BJ (cell line): ENCODE results near the gene COL4A6. TPM values are rescaled to one million over a fixed set of nuclear protein-coding genes. Genes with fewer than 3 reads are reported as not detected.
"Not testable (repeated sequence)": the region's sequence is repeated elsewhere in the genome, so short reads cannot be mapped to it uniquely, and the experiment has no call there.

ENCODE experiments used
- CTCF ChIA-PET: fragments of 350-600 bp; formaldehyde crosslinking; extraction: SDS; loops from one replicate; lab custom pipeline; 2021; ENCODE audit warnings: antibody characterized with exemption, inconsistent platforms; lab: Yijun Ruan, JAX
- POLR2A ChIA-PET: fragments of 300-600 bp; sonication (Branson Sonifier 250); formaldehyde crosslinking; extraction: SDS; loops from one replicate; lab custom pipeline; 2021; ENCODE audit warnings: antibody characterized with exemption; lab: Charles Lee
- DNase-seq: peaks from one replicate; pipeline ENCODE4 v3.0.0-alpha.2; 2011; ENCODE audit warnings: low read depth
- H3K27me3 ChIP-seq: 2 replicates; pipeline ENCODE4 v1.6.0; 2011; ENCODE audit warnings: low read length; ENCODE audit not compliant: control insufficient read depth, insufficient read depth
- H3K36me3 ChIP-seq: 2 replicates; pipeline ENCODE4 v1.5.1; 2011; ENCODE audit warnings: low read length; ENCODE audit not compliant: control insufficient read depth, insufficient read depth
- H3K4me3 ChIP-seq: 2 replicates; pipeline ENCODE4 v1.5.1; 2011; ENCODE audit warnings: low read depth, mild to moderate bottlenecking, control low read depth, low read length
- polyA plus RNA-seq: library from polyadenylated mRNA; depleted of rRNA; stranded (reverse); fragments of >200 nt; gene quantifications from 2 replicates; pipeline ENCODE4 v1.2.3, GENCODE V29; 2011
- TF ChIP-seq, protein P1 (sequence below): IDR thresholded peaks from 2 replicates; pipeline ENCODE4 v1.5.1; 2011; ENCODE audit warnings: low read depth, mild to moderate bottlenecking, control low read depth, inconsistent platforms, low read length, moderate library complexity; ENCODE audit not compliant: insufficient read depth

The COL4A6 gene
- polyA plus RNA-seq, 1 experiment, result 0.09 TPM

DNA sequence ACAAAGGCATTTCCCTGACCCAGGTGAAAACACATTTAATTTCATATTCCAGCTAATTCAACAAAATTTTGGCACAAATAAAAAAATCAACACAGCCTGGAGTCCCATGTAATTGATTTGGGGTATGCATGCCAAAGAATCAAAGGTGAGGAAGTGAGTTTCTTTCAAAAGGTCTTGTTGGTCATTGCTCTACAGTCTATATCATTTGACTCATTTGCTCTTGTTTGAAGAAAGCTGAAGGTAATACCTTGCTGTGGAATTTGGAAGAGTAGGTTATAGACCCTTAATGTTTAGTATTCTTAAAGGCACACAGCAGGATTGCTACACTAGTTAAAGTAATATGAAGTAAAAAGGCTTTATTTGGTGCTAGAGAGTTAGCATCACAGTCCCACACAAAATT lies 25.4 kb downstream of the COL4A6 start:
- ChIA-PET CTCF (no interaction called here), POLR2A (no interaction called here)
- no peak for DNase-seq
- H3K36me3 ChIP-seq, result no peaks in the 10 kb centered on the region
- H3K4me3 ChIP-seq, result no peak overlapping the region
- TF ChIP-seq, protein P1, sequence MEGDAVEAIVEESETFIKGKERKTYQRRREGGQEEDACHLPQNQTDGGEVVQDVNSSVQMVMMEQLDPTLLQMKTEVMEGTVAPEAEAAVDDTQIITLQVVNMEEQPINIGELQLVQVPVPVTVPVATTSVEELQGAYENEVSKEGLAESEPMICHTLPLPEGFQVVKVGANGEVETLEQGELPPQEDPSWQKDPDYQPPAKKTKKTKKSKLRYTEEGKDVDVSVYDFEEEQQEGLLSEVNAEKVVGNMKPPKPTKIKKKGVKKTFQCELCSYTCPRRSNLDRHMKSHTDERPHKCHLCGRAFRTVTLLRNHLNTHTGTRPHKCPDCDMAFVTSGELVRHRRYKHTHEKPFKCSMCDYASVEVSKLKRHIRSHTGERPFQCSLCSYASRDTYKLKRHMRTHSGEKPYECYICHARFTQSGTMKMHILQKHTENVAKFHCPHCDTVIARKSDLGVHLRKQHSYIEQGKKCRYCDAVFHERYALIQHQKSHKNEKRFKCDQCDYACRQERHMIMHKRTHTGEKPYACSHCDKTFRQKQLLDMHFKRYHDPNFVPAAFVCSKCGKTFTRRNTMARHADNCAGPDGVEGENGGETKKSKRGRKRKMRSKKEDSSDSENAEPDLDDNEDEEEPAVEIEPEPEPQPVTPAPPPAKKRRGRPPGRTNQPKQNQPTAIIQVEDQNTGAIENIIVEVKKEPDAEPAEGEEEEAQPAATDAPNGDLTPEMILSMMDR, result no peak
- no peaks in the 10 kb centered on the region for H3K27me3 ChIP-seq

DNA sequence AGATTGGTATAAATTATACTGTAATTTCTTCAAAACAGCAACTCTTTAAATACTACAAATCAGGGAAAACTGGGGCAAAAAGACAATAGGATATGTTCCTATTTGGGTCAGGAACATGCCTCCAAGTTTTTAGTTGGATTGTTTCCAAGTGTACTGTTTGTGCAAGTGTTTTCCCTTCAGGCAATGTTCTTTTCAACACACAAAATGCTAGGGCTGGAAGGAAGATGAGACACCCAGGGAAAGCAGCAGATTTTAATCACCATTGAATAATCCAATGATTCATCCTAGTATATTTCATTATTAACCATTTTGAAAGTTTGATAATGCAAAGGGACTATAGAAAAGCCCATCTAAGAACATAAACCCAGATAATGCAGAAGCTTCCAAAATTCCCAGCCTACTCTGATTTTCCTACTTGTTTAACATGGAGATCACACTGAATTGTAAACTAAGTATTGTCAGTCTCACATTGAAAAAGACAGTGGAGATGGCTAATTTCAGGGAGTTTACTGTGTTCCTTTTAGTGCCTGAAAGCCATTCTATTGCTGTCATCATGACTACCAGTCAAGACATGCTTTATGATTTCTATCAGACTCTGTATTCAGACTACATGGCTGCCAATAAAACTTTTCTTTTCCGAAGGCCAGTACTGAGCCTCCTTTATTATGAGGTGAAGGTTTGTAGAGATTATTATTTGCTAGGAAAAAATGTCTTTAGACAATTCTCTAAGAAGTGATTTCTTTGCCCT lies 38.6 kb downstream of the COL4A6 start:
- ChIA-PET CTCF (no interaction called here), POLR2A (no interaction called here)
- Histone ChIP-seq H3K4me3 (no peak overlapping the region), H3K36me3 (no peaks in the 10 kb centered on the region), H3K27me3 (no peaks in the 10 kb centered on the region)
- DNase-seq, result peak; percentile 9
- TF ChIP-seq, protein P1, result no peak

DNA sequence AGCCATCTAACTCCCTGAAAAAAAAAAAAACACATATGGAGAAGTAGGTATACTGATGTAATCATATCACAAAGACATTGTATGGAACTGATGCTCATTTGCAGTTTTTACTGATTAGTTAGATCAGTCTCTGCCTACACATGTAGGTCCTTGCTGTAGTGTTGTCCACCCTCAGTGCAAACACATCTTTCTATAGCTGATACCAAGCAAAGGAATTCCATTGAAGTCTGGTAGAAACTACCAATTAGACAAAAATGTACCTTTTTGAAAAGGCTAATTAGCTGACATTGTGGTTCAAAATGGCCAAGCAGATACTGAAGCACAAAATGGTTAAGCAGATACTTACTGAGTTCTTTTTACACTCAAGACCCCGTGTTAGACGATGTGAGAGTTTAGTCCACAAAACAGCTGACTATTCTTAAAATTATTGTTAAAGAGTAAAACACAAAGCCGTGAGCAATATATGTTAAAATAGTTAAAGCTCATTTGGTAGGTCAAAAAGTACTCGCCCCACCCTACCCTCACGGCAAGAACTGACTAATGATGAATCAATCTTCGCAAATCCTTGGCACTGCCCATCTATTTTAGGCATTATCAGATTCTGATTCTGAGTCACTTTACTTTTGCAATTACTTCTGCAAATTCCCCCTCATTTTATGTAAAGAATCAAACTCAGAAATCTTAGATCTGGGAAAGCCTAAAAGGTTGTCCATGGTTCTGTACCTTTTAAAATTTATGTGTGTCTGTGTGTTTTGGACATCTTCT lies 40.4 kb downstream of the COL4A6 start:
- Histone ChIP-seq H3K4me3 (no peak overlapping the region), H3K36me3 (no peaks in the 10 kb centered on the region), H3K27me3 (no peaks in the 10 kb centered on the region)
- TF ChIP-seq, protein P1, result no peak
- ChIA-PET POLR2A (no interaction called here), CTCF (interaction anchor here (0.7 to 1.4 kb wide), 2 partner anchors 10 to 12 kb away, joined by 3 read pairs; no protein-coding TSS in a partner anchor)
- no peak for DNase-seq

- H3K36me3 ChIP-seq, result no peaks in the 10 kb centered on the region
- no peaks in the 10 kb centered on the region for H3K27me3 ChIP-seq
- no peak overlapping the region for H3K4me3 ChIP-seq
- no peak for DNase-seq
- CTCF ChIA-PET, result interaction anchor here (1.4 kb wide), 1 partner anchor 12 kb away, joined by 3 read pairs; no protein-coding TSS in a partner anchor
- TF ChIP-seq, protein P1, result no peak
- POLR2A ChIA-PET, result no interaction called here
Observed at GRCh38 chrX:108396986-108397385, 41.2 kb downstream of the COL4A6 start.

DNA sequence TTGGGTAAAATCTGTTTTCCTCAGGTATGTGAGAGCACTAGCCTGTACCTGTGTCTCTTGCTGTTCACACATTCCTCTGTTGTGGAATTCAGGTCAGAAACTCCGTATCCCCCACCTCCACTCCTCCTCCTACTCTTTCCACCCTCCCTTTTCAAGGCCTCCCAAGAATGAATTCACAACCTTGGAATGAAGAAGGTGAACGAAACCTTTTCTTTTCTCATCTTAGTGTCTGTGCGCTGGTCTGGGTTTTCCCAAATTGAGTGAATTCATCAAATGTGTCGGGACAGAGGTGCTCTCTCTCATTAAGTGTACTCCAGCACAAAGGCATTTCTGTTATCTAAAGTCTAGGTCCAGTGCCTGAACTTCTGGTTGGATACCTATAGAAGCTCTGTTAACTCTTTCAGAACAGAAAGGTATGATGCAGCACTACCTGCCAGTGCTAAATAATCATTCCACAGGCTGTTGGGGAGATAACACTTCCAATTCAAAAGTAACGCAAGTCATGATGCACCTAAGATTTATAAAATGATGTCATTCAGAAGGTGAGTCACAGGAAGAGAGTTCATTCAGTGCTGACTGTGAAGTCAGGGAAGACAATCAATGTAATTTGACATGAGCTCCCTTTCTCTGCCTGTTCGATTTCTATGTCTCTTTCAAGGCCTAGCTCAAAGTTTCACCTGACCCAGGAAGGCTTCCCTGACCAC lies 41.9 kb downstream of the COL4A6 start:
- Histone ChIP-seq H3K36me3 (no peaks in the 10 kb centered on the region), H3K4me3 (no peak overlapping the region), H3K27me3 (no peaks in the 10 kb centered on the region)
- ChIA-PET POLR2A (no interaction called here), CTCF (interaction anchor here (1.4 kb wide), 1 partner anchor 13 kb away, joined by 3 read pairs; no protein-coding TSS in a partner anchor)
- TF ChIP-seq, protein P1, result no peak
- no peak for DNase-seq

DNA sequence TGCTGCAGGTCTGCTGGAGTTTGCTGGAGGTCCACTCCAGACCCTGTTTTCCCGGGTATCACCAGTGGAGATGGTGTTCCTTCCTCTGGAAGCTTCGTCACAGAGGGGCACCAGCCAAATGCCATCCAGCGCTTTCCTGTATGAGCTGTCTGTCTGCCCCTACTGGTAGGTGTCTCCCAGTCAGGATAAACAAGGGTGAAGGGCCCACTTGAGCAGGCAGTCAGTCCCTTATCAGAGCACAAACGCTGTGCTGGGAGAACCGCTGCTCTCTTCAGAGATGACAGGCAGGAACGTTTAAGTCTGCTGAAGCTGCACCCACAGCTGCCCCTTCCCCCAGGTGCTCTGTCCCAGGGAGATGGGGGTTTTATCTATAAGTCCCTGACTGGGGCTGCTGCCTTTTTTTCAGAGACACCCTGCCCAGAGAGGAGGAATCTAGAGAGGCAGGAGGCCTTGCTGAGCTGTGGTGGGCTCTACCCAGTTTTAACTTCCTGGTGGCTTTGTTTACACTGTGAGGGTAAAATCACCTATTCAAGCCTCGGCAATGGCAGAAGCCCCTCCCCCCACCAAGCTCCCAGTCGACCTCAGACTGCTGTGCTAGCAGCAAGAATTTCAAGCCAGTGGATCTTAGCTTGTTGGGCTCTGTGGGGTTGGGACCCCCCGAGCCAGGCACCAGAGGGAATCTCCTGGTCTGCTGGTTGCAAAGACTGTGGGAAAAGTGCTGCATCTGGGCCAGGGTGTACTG lies 47.1 kb downstream of the COL4A6 start:
- H3K27me3 ChIP-seq, H3K4me3 ChIP-seq, H3K36me3 ChIP-seq, DNase-seq, CTCF ChIA-PET, POLR2A ChIA-PET: not testable (repeated sequence)
